Neuronal stem cell (in vitro differentiated cells): ENCODE measurements around the gene ZKSCAN4. TPM values are rescaled to one million over a fixed set of nuclear protein-coding genes. Genes with fewer than 3 reads are reported as not detected.

Experiments used
- DNase-seq: peaks from one replicate; pipeline ENCODE4 v3.0.0-alpha.2; 2013; ENCODE audit warnings: low spot score
- H2AFZ ChIP-seq: one replicate; pipeline ENCODE4 v1.6.1; 2013; ENCODE audit warnings: mild to moderate bottlenecking, low read length, inconsistent platforms
- H2AK5ac ChIP-seq: 2 replicates; pipeline ENCODE4 v1.6.1; 2013; ENCODE audit warnings: low read depth, mild to moderate bottlenecking, inconsistent platforms, low read length, moderate library complexity, mixed read lengths
- H2BK120ac ChIP-seq: 2 replicates; pipeline ENCODE4 v1.6.1; 2013; ENCODE audit warnings: low read depth, mild to moderate bottlenecking, inconsistent platforms, low read length, moderate library complexity, mixed read lengths
- H2BK12ac ChIP-seq: one replicate; pipeline ENCODE4 v1.6.1; 2013; ENCODE audit warnings: low read length, inconsistent platforms
- H2BK15ac ChIP-seq: 2 replicates; pipeline ENCODE4 v1.6.1; 2013; ENCODE audit warnings: mild to moderate bottlenecking, low read length, inconsistent platforms, mixed read lengths
- H2BK5ac ChIP-seq: one replicate; pipeline ENCODE4 v1.6.1; 2013; ENCODE audit warnings: inconsistent platforms, mild to moderate bottlenecking, low read length, moderate library complexity
- H3K14ac ChIP-seq: one replicate; pipeline ENCODE4 v1.6.1; 2013; ENCODE audit warnings: low read length, inconsistent platforms
- H3K18ac ChIP-seq: 2 replicates; pipeline ENCODE4 v1.6.1; 2013; ENCODE audit warnings: low read length, inconsistent platforms
- H3K23ac ChIP-seq: 2 replicates; pipeline ENCODE4 v1.6.1; 2013; ENCODE audit warnings: low read depth, mild to moderate bottlenecking, mixed read lengths, low read length, inconsistent platforms; ENCODE audit not compliant: poor library complexity
- H3K27ac ChIP-seq: replicated peaks from 3 replicates; pipeline ENCODE4 v1.5.1; 2013; ENCODE audit warnings: low read length, inconsistent platforms
- H3K27me3 ChIP-seq, 3 experiments: 2 replicates each; pipeline ENCODE4 v1.6.1; 2013; ENCODE audit warnings: low read length in 3 of 3, mild to moderate bottlenecking in 2 of 3, inconsistent platforms in 1 of 3, low read depth in 1 of 3, mixed read lengths in 1 of 3, moderate library complexity in 1 of 3; ENCODE audit not compliant: control insufficient read depth in 3 of 3, insufficient read depth in 3 of 3
- H3K36me3 ChIP-seq, 2 donors: replicated peaks in 1 of 2; 2 replicates each; pipeline ENCODE4 v1.6.1; 2013; ENCODE audit warnings: low read length in 2 of 2; ENCODE audit not compliant: control insufficient read depth in 2 of 2, insufficient read depth in 2 of 2
- H3K4ac ChIP-seq: 2 replicates; pipeline ENCODE4 v1.6.1; 2013; ENCODE audit warnings: inconsistent platforms, mild to moderate bottlenecking, low read length, moderate library complexity
- H3K4me1 ChIP-seq, 2 donors: 1 replicate in 1 of 2; 2 replicates in 1 of 2; pipeline ENCODE4 v1.6.1; 2013; ENCODE audit warnings: low read length in 2 of 2, low read depth in 1 of 2; ENCODE audit not compliant: control insufficient read depth in 2 of 2, insufficient read depth in 1 of 2
- H3K4me2 ChIP-seq: one replicate; pipeline ENCODE4 v1.6.1; 2013; ENCODE audit warnings: mild to moderate bottlenecking, low read length, inconsistent platforms; ENCODE audit not compliant: insufficient read depth, poor library complexity, severe bottlenecking
- H3K4me3 ChIP-seq, 2 donors: 2 replicates each; pipeline ENCODE4 v1.5.1; 2013; ENCODE audit warnings: low read length in 2 of 2, mild to moderate bottlenecking in 2 of 2, inconsistent platforms in 1 of 2, moderate library complexity in 1 of 2
- H3K79me1 ChIP-seq: one replicate; pipeline ENCODE4 v1.6.1; 2013; ENCODE audit warnings: low read depth, mild to moderate bottlenecking, inconsistent platforms, low read length, moderate library complexity
- H3K9ac ChIP-seq: one replicate; pipeline ENCODE4 v1.6.1; 2013; ENCODE audit warnings: mild to moderate bottlenecking, low read depth, low read length, inconsistent platforms; ENCODE audit not compliant: poor library complexity
- H3K9me3 ChIP-seq, 2 donors: replicated peaks in 1 of 2; 2 replicates each; pipeline versions ENCODE3 to v1.6.1; 2013; ENCODE audit warnings: low read length in 2 of 2, mild to moderate bottlenecking in 2 of 2, inconsistent platforms in 1 of 2, low read depth in 1 of 2, mixed read lengths in 1 of 2, moderate library complexity in 1 of 2; ENCODE audit not compliant: control insufficient read depth in 2 of 2, insufficient read depth in 1 of 2
- H4K8ac ChIP-seq: one replicate; pipeline ENCODE4 v1.6.1; 2013; ENCODE audit warnings: low read depth, mild to moderate bottlenecking, inconsistent platforms, low read length, moderate library complexity
- H4K91ac ChIP-seq: one replicate; pipeline ENCODE4 v1.6.1; 2013; ENCODE audit warnings: low read length, low read depth, mild to moderate bottlenecking, inconsistent platforms; ENCODE audit not compliant: poor library complexity
- WGBS, 2 donors: extraction: QIAGEN DNeasy Blood & Tissue Kit; methylation state at CpG; one replicate each; pipeline ENCODE4 v1.1.7; 2013; ENCODE audit warnings: missing lambda C conversion rate in 2 of 2, mixed read lengths in 1 of 2; ENCODE audit not compliant: insufficient read length in 2 of 2, insufficient replicate concordance in 1 of 2; ENCODE audit errors: extremely low coverage in 2 of 2; 5-methylcytosine and 5-hydroxymethylcytosine counted together
- polyA plus RNA-seq, 2 experiments: library from polyadenylated mRNA; stranded (reverse); fragments of 200-250 nt; gene quantifications; one replicate each; pipeline ENCODE4 v1.2.3, GENCODE V29; 2013

ZKSCAN4 gene
- 3.5 TPM for polyA plus RNA-seq (2013, experiment 1 of 2)
- polyA plus RNA-seq (2013, experiment 2 of 2) = 3.7 TPM

DNA sequence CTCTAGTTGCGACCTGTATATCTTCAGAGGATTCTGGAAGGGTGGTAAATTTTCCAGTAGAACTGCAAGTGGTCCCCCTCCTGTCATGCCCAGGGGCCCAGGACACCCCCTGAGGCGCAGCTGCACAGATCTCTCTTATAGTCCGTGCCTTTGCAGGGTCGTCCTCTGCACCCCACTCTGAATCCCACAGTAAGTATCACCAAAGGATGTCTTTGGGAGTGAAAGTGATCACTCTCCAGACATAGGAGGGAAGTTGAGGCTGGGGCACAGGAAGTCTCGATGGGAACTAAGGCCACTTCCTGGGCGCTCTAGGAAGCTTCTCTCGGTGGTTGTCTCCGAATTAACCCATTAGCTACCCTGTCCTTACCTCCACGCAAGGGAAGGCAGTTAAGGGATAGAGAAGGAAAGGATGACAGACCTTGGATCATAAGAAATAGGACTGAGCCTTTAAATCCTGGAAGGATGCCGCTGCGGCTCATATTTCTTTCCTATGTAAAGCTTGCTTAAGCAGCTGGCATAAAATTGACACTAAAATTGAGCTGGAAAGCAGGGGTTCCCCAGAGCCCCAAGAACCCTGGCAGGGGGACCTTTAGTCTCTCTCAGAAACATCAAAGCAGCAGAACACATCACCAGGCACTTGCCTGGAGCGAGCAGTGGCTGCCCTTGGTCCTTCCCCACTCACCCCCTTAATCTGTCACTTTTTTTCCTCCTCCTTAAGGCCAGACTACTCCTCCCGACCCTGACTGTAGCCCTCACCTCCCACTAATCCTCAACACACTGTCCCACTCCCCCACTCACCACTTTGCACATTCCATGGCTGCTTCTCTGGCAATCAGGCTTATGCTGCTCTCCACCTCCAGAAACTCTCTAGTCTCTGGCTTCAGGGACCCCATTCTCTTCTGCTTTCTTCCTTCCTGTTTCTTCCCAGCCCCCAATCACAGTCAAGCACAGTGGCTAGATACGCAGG, at the start of gene ZKSCAN4:
Gene ZKSCAN4, minus strand, starts transcription at position 261 of the 967 bp plus-strand sequence. CDS start 289 bp downstream, outside the sequence.
- Histone ChIP-seq H3K4me2 (peak within 1 kb of the TSS; percentile 66), H2AFZ (peak within 1 kb of the TSS; percentile 83), H3K9me3 (no peaks in the 10 kb centered on the region), H3K23ac (no peak within 1 kb of the TSS), H4K91ac (no peak within 1 kb of the TSS), H3K4ac (no peak within 1 kb of the TSS), H2BK12ac (no peak within 1 kb of the TSS), H3K36me3 (peaks cover 3 to 22% of the 10 kb centered on the region in 2 donors), H3K27ac (no peak within 1 kb of the TSS), H2BK5ac (no peak within 1 kb of the TSS), H2BK120ac (no peak within 1 kb of the TSS), H3K18ac (no peak within 1 kb of the TSS), H3K14ac (no peak within 1 kb of the TSS), H3K9ac (peak within 1 kb of the TSS; percentile 79), H4K8ac (peak within 1 kb of the TSS; percentile 53), H2BK15ac (no peak within 1 kb of the TSS), H3K27me3 (no peaks in the 10 kb centered on the region), H3K4me1 (peaks cover 3 to 5% of the 10 kb centered on the region in 2 donors), H2AK5ac (no peak within 1 kb of the TSS), H3K79me1 (no peaks in the 10 kb centered on the region), H3K4me3 (peak within 1 kb of the TSS; percentile 82 to 96)
- WGBS, 2 donors = no CpG with 5 or more reads among the region's 14 CpGs
- peak; percentile 79 for DNase-seq

DNA sequence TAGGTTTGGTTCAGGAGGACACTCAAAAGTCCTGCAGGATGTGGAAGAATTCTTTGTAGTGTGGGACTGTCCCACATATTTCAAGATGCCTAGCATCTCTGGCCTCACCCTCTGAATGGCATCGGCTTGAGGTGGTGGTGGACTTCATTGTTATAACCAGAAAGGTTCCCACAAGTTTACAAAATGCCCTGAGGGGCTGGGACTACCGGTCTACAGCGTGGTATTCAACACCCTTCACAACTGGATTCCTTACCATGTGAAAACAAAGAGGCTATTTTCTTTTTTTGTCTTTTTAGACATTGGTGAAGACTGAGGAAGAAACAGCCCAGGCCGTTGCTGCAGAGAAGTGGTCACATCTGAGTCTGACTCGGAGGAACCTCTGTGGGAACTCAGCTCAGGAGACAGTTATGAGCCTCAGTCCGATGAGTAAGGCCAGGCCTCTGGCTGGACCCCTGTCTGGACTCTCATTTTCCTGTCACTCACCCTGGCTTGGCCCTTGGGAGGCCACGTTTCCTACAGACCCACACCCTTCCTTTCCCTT, 44.5 kb upstream of the ZKSCAN4 start:
- Histone ChIP-seq H3K4me1 (no peaks in the 10 kb centered on the region), H3K14ac (no peak overlapping the region), H4K8ac (no peak overlapping the region), H3K4ac (no peak overlapping the region), H2AFZ (no peak overlapping the region), H3K4me3 (no peak overlapping the region), H3K9me3 (peaks cover 0 to 3% of the 10 kb centered on the region in 2 donors), H3K4me2 (no peak overlapping the region), H3K79me1 (no peaks in the 10 kb centered on the region), H3K36me3 (peaks cover 5 to 68% of the 10 kb centered on the region in 2 donors), H3K18ac (no peak overlapping the region), H2BK15ac (no peak overlapping the region), H3K23ac (no peak overlapping the region), H3K27me3 (no peaks in the 10 kb centered on the region), H2AK5ac (no peak overlapping the region), H3K27ac (no peak overlapping the region), H2BK12ac (no peak overlapping the region), H3K9ac (no peak overlapping the region), H4K91ac (no peak overlapping the region), H2BK120ac (no peak overlapping the region), H2BK5ac (no peak overlapping the region)
- WGBS, 2 donors = no CpG with 5 or more reads among the region's 7 CpGs
- DNase-seq = no peak

DNA sequence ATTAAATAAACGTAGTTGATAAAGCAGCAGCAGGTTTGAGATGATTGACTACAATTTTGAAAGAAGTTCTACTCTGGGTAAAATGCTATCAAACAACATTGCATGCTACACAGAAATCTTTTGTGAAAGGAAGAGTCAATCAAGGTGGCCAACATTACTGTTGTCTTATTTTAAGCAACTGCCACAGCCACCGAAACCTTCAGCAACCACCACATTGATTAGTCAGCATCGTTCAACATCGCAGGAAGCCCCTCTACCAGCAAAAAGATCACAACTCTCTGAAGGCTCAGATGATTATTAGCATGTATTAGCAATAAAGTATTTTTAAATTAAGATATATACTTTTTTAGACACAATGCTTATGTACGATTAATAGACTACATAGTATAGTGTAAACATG, 43.3 kb upstream of the ZKSCAN4 start:
- DNase-seq = no peak
- Histone ChIP-seq H3K4me2 (no peak overlapping the region), H3K14ac (no peak overlapping the region), H3K79me1 (no peaks in the 10 kb centered on the region), H2AFZ (no peak overlapping the region), H3K9ac (no peak overlapping the region), H3K36me3 (peaks cover 5 to 61% of the 10 kb centered on the region in 2 donors), H3K27ac (no peak overlapping the region), H3K23ac (no peak overlapping the region), H3K18ac (no peak overlapping the region), H3K27me3 (no peaks in the 10 kb centered on the region), H2BK15ac (no peak overlapping the region), H2BK5ac (no peak overlapping the region), H3K9me3 (peaks cover 0 to 7% of the 10 kb centered on the region in 2 donors), H4K8ac (no peak overlapping the region), H3K4ac (no peak overlapping the region), H3K4me3 (no peak overlapping the region), H2BK12ac (no peak overlapping the region), H3K4me1 (no peaks in the 10 kb centered on the region), H2BK120ac (no peak overlapping the region), H4K91ac (no peak overlapping the region), H2AK5ac (no peak overlapping the region)
- WGBS, 2 donors = no CpG with 5 or more reads among the region's 5 CpGs

DNA sequence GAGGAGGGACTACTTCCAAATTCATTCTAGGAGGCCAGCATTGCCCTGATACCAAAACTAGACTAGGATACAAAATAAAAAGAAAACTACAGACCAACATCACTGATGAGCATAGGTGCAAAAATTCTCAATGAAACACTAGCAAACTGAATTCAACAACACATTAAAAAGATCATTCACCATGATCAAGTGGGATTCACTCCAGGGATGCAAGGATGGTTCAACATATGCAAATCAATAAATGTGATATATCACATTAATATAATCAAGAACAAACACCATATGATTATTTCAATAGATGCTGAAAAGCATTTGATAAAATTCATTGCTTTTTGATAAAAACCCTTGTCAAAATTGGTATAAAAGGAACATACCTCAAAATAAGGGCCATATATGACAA, 39.5 kb upstream of the ZKSCAN4 start:
- Histone ChIP-seq H3K9ac (no peak overlapping the region), H3K27me3 (no peaks in the 10 kb centered on the region), H2AK5ac (no peak overlapping the region), H4K8ac (no peak overlapping the region), H3K4ac (no peak overlapping the region), H3K79me1 (peaks cover 2% of the 10 kb centered on the region), H3K4me2 (no peak overlapping the region), H3K36me3 (peaks cover 13 to 63% of the 10 kb centered on the region in 2 donors), H3K4me3 (no peak overlapping the region), H2BK12ac (no peak overlapping the region), H3K18ac (no peak overlapping the region), H2BK5ac (no peak overlapping the region), H4K91ac (no peak overlapping the region), H3K14ac (no peak overlapping the region), H3K4me1 (no peaks in the 10 kb centered on the region), H2BK15ac (no peak overlapping the region), H2AFZ (no peak overlapping the region), H3K23ac (no peak overlapping the region), H2BK120ac (no peak overlapping the region), H3K9me3 (peaks cover 3 to 11% of the 10 kb centered on the region in 2 donors), H3K27ac (no peak overlapping the region)
- DNase-seq = no peak
